ENCODE data around the gene ACTL9.

- TF ChIP-seq CTCF (IDR thresholded peaks at IDR 0.05) (no peak), EZH2 (IDR thresholded peaks at IDR 0.05; ENCODE audit: borderline replicate concordance, insufficient read depth, low read depth, low read length, poor library complexity, severe bottlenecking) (no peak)
These were observed 14.3 kb downstream of the ACTL9 start for GRCh38 chr19:8684001-8684902.

Data from B cell (primary cell).